GM19467 (cell line): ENCODE results near the gene FAM72A.
"Not testable (repeated sequence)": the region's sequence is repeated elsewhere in the genome, so short reads cannot be mapped to it uniquely, and the experiment has no call there.

ENCODE experiments used
- ATAC-seq: cut with Tn5 transposase; IDR thresholded peaks from one replicate; pipeline ENCODE4 v1.9.1; 2021; ENCODE audit warnings: mild to moderate bottlenecking, moderate library complexity; ENCODE audit not compliant: unreplicated experiment

FAM72A gene

DNA sequence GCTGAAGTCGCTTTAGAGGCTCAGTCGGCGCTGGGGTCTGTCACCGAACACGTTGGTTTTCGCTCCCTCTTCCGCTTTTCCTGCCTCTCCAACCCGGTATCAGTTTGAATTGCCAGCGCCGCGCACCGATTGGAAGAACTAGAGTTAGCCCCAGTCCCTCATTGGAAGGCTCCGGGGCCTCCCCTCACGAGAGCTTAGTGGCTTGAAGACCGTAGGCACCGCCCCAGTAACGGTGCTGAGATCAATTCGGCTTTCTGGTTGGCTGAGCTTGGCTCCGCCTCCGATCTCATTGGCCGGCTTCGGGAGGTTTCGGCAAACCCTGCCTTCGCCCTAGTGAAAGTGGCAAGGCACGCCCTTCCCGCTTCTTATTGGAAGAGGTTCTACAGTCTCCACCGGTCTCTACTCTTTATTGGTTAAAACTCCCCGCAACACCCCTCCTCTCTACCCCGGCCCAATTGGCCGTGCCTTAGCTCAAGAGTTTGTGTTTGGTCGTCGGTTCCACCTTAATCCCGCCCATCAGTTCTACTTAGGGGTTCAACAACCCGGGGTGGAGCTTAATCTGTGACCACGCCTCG is at the start of gene FAM72A:
Gene FAM72A, minus strand, starts transcription at position 51 of the 575 bp plus-strand sequence. CDS start 814 bp downstream, outside the sequence.
- peak; percentile 83 for ATAC-seq

DNA sequence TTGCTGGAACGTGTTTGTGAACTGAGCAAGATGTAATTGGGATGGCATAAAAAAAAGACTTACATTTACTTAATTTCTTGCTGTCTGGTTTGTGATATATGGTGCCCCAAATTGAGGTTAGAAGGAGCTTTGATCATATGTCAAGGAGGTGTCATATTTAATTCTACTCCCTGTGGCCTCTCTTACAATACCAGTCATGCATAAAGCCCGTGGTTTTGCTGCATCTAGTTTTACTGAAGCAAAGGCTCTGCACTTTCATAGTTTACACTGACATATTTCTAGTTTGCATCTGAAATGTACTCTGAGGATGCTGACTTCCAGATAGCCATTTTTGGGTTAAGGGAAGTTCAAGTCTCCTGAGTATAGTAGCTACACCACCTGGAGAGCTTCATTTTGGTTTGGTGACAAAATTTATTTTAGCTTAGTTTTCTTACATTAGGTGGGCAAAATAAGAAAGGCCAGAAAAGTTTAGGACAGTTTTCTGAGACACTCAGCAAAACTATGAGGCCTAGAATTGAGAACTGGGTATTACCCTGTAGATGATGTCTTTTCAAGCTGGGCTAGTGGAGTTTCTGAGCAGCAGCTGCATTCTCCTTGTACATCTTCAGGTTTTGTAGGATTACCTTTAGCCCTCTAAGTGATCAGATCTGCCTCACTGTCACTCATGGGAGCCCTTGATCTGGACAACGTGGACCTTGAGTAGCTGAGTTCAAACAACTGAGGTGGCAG is 48.5 kb upstream of the FAM72A start:
- ATAC-seq, result not testable (repeated sequence)

DNA sequence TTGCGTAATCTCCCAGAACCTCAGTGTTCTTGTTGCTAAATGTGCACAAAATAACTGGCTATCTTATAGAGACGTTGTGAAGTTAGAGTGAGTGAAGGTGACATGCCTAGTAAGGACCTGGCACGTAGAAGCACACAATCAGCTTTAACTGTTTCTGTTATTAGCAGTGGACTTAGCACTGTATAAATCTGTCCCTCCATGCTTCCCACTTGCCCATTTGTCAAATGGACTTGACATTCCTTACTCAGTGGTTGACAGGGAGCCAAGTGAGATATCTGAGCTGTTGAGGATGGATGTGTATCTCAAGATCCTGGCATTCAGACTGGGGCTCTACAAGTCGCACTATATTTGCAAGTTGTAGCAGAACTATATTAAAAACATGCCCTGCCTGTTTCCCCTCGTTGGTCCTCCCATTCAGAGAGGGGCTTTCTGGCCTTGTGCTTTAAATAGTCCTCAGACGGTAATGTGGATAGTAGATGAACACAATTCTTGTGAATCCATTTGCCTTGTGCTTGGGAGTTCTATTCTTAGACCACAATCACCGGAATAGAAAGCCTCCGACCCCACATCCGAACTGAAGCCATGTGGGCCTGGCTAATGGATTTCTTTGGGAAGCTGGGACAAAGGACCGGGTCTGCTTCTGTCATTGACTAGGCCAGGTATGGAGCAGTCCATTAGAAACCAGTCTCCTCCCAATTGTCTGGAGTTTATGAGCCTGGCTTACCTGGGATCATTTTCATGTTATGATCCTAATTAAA is 43.7 kb upstream of the FAM72A start:
- ATAC-seq, result not testable (repeated sequence)

DNA sequence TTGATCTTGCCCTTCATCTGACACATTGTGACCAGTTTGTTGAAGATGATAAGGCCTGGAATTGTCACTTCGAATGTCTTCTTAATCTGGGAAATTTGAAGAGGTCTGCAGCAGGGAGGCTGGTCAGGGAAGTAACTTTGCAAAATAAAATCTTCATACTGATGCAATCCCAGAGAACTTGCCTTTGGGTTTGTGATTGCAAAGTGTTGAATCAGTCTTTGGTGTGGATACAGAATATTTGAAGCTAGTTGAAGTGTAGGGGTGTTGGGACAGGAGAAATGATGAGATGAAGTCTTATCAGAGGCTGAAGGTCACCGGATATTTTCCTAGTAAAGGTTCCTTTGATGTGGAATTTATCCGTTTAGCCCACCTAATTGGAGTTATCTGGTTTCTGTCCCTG is 42.8 kb upstream of the FAM72A start:
- ATAC-seq, result not testable (repeated sequence)

DNA sequence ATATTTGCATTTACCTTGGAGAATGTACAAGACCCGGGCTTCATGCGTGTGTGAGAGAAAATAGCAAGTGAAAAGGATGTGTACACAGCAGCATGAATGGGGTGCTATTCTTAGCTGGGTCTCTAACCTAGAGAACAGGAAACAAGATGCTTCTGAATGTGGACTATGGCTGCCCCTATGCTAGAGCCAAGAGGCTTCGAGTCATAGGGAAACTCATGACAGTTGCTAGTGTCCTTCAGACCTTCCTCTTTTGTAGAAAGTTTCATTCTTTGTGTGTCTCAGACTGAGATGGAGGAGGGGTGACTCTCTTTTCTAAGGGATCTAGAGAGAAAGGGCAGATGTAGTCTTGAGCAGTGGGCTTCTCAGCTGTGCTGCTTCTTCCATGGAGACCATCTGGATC is 40.7 kb upstream of the FAM72A start:
- peak; percentile 95 for ATAC-seq

DNA sequence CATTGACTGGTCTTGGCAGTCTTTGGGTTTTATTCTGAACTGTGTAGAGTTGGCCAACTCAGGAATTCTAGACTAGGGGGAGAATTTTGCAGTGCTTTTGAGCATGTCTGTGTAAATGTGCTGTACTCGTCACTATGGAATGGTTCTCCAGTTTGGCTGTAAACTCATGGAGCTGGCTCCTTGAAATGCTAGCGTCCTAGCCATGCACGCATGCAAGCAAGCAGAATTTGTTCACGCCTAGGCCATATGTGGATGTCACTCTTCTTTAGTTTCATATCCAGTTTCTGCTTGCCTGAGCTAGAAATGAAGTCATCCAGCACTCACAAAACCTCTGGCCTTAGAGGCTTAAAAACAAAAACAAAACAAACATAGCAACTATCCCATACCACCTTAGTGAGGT is 37.6 kb upstream of the FAM72A start:
- ATAC-seq, result peak; percentile 45

DNA sequence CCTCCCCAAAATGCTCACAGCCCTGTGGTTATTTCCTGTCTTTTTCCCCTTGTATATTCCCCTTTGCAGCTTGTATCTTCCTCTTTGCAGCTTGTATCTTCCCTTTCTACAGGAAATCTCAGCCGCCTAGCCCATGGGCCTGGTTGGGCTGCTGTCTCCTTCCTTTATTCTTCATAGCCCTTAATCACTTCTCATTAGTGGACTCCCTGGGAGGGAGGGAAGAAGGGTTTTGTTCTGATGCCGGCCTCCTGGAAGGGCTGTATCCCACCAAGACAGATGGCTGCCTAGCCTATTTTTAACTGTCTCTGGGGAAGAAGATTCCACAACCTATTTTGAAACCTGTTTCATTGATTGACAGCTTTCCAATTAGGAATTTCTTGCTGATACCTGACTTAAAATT is 32.6 kb upstream of the FAM72A start:
- not testable (repeated sequence) for ATAC-seq

DNA sequence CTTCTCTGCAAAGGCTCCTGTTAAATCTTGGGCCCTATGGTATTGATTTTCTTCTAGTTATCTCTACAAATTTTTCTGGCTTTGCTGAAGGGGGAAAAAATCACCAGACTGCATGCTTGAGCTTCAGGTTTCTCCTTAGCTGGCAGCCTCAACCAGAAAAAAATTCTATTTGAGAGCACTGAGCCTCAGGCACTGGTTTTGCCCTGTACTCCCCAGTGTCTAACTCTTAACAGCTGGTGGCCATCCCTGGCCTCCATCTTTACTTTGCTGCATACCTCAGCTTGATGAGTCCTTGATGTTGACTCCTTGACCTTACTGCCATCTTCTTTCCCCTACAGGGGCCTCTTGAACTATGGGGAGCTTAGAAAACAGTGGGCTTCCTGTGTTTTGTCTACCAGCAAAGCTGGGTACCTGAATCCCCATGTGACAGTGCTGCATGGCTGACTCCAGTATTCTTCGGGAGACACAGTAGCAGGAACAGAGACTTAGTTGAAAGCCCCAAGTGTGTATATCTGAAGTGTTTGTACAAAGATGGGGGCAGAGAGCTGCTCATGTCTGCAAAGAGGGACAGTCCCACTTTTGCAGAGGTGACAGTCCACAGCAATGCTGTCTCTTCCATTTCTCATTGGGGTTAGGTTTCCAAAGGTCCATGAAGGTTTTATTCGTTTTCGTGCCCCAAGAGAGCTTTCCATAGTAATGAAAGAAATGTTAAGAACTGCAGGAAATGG is 31.7 kb upstream of the FAM72A start:
- ATAC-seq, result not testable (repeated sequence)

DNA sequence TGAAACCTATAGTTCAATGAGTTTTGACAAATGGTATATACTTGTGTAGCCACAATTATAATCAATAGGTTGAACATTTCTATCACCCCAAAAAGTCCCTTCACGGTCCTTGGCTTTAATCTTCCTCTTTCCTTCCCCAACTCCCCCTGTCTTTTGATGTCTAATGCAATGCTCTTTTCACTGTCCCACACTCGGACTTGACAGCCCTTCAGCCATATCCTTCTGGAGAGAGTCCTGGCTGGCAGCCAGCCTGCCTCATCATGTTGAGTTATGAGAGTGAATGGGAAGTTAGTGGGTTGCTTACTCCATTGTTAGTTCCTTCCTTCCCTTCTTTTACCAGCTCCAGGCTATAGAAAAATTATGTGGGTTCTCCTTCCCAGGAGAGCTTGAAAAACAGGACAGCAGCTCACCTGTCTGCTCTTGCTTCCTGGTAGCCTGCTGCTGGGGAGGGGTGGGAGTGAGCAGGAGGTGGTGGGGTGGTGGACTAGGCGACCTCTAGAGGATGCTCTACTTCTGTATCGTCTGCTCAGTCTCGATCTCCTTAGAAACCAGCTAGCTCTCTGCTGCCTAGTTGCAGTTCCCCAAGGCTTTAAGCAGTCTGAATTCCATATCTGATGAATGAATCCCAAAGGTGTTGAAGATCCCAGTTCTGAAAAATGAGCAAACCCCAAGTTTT is 30.5 kb upstream of the FAM72A start:
- peak; percentile 73 for ATAC-seq

DNA sequence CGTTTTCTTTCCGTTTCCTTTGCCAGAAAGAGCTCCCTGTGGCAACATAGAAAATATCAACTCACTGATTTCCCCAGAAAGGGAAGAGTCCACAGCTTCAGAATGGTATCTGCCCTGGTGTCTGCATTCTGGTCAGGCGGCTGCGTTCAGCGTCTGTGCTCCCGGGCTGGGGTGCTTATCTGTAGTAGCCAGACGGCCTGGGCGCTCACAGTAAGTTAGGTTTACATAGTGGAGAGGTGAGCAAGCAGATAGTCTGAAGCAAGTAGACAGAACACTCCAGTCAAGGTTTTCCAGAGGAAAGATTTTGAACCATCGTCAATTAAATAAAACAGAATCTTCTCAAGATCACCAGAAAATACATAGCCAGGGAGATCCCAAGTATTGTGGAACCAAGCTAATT is 29.4 kb upstream of the FAM72A start:
- not testable (repeated sequence) for ATAC-seq

DNA sequence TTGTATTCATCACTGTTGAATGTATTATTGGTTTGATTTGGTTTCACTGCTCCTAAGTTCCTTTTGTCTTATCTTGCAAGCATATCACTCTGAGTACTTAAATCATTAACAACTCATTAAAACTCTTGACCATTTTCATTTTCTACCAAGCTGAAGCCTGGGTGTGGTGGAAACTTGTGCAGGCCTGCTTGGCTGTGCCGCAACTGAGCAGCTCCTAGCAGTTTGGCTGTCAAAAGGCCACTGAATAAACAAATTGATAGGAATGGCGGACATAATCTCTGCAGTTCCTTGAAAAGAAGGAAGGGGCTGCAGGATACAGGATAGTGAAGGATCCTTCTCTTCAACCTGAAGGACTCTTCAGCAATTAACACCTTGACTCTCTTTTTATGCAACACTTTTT is 26.6 kb upstream of the FAM72A start:
- not testable (repeated sequence) for ATAC-seq

DNA sequence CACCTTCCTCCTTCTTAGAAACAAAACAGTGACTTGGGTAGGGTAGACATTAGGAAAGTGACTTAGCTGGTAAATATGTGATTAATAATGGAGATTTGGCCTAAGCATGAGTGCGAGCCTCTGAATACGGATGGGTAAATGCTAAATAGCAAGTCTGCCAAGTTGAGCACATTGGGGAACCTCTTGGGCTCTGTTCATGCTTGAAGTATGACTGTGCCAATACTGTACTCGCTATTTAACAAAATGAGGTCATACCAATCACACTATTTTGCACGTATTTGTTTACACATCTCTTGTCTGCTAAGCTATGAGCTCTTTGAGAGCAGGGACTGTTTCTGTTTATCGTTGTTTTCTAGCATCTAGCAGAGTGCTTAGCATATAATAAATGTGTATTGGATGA is 24.2 kb upstream of the FAM72A start:
- ATAC-seq, result not testable (repeated sequence)

DNA sequence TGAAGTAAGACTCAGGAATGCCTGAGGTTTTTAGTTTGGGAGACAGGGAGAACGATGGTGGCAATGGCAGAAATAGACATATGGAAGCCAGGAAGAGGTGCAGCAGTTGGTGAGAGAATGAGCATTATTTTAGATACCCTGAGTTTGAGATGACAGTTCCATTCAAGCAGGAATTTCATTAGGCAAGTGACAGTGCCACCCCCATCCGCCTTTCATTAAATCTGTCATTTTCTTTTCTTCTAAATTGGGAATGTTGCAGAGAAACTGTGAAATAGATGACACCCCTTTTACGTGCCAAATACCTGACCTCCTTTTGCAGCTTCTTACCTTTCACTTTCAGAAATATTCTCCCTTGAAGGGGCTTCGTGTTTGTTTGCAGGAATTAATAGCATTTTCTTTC is 22.7 kb upstream of the FAM72A start:
- not testable (repeated sequence) for ATAC-seq

DNA sequence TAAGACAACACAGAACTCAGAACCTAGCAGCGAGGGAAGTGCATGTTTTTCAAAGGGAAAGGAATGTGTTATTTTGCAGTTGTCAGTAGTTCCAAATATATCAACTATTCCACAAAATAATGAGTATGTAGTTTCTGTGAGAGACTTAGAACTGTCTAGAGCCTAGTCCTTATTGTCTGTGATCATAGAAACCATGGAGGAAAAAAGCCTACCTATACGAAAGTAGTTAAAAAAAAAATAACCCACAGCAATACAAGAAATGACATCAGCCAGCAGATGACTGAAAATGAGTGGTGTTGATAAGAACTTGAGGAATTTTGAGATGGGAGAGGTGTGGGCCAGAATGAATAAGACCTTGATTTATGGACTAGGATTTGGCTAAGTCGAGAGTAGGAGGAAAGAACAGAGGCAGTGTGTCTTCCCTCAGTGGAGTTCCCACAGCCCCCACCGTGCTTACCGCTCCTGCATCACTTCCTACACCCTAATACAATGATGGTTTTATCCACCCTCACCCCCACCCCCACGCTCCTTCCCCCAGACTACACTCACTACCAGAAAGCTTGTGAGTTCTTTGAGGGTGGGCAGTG is 21.6 kb upstream of the FAM72A start:
- ATAC-seq, result not testable (repeated sequence)

DNA sequence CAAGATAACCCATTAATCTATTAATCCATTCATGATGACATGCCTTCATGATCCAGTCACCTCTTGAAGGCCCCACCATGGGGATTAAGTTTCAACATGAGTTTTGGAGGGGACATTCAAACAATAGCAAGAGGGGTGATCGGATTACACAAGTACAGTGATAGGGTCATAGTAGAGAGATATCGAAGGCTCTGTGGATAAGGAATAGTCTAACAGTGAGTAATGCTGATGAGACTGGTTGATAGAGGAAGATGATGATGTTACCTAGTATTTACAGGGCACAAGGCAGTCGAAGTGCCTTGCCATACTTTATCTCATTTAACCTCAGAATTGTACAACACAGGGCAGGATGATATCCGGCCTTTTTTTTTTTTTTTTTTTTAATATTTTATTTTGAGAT is 18.9 kb upstream of the FAM72A start:
- not testable (repeated sequence) for ATAC-seq

DNA sequence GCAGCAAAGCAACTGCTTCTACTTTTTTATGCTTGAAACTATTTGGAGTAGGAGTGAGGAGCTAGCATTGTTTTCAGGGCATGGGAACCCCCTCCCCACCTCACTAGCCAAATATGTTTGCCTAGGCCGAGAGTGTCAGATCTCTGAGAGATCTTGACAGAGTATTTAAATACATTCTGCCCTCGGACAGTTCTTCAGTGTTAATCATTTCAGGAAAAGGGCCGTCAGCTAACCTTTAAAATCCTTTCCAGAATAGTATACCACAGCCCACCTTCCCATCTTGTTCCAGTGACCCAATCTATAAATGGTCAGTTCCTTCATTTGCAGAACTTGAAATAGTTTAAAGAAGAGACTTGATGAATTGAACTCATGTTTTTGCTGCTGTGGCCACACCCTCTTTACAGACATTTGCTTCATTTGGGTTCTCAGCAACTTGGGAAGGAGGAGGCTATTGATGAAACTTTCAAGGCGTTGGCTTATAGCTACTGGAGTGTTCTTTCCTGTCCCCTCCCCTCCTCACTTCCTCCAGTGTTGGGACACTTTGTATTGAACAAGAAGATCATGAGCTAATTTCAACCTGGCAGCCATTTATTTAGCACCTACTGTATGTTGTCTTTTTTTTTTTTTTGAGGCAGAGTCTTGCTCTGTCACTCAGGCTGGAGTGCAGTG is 17.8 kb upstream of the FAM72A start:
- not testable (repeated sequence) for ATAC-seq

DNA sequence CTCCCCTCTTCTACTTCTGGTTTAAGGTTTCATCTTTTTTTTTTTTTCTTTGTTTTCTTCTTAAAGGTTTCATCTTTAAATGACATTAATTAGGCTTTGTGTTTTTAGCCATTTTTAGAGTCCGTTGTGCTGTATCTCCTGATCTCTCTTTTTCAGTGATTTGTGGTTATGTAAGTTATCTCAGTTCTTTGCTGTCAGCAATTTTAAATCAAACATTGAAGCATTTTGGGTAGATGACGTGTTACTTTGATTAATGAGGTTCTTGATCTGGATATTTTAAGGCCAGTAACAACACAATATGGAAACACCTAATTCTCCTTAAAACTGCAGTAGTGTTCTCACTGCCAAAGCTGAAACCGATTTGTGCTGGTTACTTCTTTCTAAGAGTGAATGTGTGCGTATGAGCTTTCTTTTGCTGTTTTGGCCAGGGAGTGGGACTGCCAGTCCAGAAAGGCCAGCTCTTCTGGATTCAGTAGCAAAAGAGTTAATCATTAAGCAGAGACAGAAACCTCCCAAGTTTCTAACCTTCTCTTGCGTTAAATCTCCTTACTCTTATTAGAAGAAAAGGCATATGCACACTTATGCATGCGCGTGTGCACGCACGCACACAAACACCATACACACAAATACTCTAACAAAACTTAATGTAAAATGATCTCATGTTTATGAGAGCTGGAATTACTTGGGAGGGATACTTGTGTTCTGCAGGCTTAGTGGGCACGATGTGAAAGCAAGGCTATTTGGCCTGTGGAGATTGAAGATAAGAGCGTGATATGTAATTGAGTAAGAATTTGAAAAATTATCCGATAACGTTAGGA is 17.1 kb upstream of the FAM72A start:
- ATAC-seq, result not testable (repeated sequence)

DNA sequence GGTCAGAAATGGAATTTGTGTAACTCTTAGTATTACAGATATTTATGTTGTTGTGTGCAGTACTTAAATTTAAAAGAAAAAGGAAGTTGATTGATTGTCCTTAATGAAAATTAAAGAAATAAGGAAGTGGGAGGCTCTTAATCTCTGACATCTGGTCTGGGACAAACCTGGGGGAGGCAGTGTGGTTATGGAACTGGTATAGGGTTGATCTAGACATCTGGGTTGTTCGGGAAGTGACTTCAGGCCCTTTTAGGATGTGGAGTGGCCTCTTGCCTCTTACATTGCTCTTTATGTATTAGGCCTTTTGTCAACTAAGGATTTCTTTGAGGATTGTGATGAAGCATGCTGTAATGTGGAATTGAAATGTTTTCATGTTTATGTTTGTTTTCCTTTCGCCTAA is 16.1 kb upstream of the FAM72A start:
- ATAC-seq, result not testable (repeated sequence)

DNA sequence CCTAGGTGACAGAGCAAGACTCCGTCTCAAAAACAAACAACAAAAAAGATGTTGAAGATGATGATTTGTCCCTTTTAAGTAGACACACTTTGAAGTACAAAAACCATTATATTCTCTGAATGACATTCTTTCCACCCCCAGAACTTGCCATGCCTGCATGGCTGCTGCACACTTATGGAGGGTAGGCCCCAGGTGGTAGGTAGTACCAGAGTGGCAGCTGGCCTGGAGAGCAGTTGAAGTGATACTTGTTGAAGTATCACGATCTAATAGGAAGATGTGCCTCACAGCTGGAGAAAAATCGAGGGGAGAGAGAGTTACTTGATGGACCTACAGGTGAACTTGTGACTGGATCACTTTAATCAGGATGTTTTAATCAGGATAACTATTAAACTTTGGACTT is 15.6 kb upstream of the FAM72A start:
- ATAC-seq, result not testable (repeated sequence)
